GM18499 (cell line): ENCODE data around the gene VSIR.
A peak's percentile ranks its signal among the peaks of the same experiment; 100 is the strongest.

Experiments
- ATAC-seq: cut with Tn5 transposase; IDR thresholded peaks from one replicate; pipeline ENCODE4 v1.9.1; 2021; ENCODE audit warnings: moderate number of reproducible peaks; ENCODE audit not compliant: insufficient read depth, unreplicated experiment

The VSIR gene

DNA sequence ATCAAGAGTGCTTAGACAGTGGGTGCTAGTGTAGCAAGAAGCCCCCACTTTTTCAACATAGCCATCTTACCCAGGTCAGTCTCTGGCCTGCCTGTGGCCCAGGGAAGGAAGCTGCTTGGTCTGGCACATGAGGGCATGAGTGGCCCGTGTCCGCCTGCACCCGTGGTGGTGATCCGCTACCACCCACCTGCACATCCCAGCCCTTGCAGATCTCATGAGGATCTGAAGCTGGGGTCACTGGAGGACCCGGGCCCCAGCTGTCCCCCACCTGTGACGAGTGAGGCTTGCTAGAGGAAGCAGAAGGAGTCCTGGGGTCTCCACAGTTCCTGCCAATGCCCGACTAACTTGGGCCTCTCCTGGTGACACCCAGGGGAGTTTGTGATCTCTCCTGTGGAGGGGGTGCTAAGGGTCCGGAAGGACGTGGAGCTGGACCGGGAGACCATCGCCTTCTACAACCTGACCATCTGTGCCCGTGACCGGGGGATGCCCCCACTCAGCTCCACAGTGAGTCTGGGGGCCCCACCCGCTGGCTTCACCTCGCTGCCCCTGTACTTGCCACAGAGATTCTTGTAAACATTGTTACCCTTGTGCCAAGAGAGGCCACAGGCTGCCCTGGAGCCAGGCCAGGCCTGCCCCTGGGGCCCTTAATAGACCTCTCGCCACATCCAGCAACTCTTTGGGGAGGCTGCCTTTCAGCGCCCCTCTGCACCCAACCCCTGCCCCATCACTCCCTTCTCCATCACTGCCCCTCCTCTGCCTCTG is 10.8 kb upstream of the VSIR start:
- ATAC-seq, result no peak

- ATAC-seq, result no peak
These were observed 9.7 kb upstream of the VSIR start for GRCh38 chr10:71782917-71783490.

DNA sequence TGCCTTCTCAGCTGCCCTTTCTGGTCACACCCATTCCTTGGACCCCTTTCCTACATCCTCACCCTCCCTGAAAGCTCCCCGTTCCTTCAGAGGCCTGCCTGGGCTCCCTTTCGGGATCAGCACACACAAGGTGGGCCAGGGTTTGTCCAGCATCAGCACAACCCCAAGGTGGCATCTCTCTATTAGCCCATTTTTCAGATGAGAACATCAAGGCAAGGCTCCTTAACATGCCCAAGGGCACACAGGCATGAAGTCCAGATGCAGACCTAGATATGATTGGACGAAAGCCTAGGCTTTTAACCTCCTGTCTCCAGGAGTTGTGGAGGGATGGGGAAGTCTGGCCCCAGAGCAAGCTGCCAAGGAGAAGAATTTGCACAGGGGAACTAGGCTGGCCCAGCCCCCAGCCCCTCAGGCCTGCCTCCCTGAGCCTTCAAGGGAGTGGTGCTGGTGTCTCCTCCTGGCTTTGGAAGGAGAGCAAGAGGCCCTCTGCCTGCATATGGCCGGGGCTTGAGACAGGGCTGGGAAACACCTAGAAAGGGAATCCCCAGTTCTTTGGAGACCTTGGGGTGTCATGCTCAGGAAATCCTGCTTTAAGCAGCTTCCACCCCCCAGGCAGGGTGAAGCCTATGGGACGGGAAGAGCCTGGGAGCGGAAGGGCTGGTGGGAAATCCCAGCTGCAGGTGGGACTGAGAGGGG is 9.0 kb upstream of the VSIR start:
- ATAC-seq, result no peak

- ATAC-seq, result no peak
These were observed 7.4 kb upstream of the VSIR start for GRCh38 chr10:71780719-71781118.

DNA sequence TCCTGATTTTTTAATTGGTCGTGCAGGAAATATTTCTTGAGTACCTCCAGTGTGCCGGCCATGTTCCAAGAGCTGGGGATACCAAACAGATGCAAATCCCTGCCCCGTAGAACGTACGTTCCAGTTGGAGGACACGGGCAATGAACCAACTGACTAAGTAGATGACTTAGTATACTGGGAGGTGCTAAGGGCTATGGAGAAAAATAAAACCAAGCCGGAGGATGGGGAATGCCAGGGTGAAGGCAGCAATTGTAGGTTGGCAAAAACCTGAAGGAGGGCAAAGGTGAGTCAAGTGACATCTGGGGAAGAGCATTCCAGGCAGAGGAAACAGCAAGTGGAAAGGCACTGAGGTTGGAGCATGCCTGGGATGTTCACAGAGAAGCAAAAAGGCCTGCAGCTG is 6.8 kb upstream of the VSIR start:
- ATAC-seq, result no peak

- ATAC-seq, result no peak
These were observed 6.3 kb upstream of the VSIR start for GRCh38 chr10:71779641-71780040.

DNA sequence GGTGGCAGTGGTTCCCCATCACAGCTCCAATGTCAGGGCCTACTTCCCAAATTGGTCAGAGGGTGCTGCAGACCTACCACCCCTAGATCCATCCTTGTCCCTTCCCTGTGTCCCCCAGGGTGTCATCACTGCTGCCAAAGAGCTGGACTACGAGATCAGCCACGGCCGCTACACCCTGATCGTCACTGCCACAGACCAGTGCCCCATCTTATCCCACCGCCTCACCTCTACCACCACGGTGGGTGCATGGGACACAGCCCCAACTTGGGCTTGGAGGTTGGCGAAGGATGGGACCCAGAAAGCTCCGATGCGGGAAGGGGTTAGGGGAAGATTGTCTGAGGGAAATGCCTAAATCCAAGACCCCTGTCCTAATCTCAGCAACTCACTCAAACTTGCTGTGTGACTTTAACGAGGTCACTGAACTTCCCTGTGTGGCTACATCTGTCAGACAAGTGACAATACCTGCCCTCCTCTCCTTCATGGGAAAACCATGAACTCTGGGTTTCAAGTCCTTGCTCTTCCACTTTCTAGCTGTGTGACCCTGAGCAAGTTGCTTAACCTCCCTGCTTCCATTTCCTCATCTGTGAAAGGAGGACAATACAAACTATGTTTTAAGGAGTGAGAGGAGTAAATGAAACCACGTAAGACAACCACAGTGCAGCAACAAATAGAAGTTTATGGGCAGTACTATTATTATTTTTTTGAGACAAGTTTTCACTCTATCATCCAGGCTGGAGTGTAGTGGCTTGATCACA is 4.9 kb upstream of the VSIR start:
- no peak for ATAC-seq

GRCh38 chr10:71777213-71777985 is 4.1 kb upstream of the VSIR start:
- ATAC-seq, result no peak

- no peak for ATAC-seq
These were observed 3.2 kb upstream of the VSIR start for GRCh38 chr10:71776481-71776925.

DNA sequence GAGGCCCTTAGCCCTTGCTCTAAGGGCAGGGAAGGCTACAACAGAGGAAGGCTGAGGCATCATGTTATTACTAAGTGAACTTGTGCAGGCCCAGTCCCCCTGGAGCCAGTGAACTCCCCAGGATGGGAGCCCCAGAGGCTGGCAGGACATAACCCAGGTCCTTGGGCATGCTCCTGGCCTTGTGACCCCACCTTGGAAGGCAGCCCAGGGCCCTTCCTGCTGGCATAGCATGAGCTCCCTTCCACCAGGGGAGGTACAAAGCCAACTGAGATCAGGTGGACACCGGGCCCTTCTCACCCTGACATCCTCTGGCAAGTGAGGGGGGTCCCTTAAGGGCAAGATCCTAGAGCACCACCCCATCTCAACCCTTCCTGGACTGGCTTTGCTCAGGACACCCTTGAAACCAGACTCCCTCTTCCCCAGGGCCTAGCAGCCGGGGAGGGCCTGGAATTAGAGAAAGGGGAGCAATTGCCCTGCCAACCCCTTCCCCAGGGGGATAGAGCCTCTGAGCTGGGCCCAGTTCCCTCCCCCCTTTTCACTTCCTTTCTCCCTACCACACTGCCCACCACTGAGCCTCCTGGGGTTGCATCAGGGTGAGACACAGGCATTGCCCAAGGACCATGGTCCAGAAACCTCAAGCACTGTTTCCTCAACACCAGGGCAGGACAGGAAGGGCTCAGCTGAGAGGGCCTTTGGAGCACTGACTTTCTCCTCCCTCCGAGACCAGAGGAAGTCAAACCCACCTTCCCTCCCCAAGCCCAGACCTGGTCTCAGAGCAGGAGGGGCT is 1.8 kb upstream of the VSIR start:
- no peak for ATAC-seq

- no peak for ATAC-seq
These were observed 494 bp downstream of the VSIR start for GRCh38 chr10:71772832-71773220.

GRCh38 chr10:71771821-71772617 is 1.3 kb downstream of the VSIR start:
- no peak for ATAC-seq

- ATAC-seq, result no peak
These were observed 2.1 kb downstream of the VSIR start for GRCh38 chr10:71771204-71771603.

DNA sequence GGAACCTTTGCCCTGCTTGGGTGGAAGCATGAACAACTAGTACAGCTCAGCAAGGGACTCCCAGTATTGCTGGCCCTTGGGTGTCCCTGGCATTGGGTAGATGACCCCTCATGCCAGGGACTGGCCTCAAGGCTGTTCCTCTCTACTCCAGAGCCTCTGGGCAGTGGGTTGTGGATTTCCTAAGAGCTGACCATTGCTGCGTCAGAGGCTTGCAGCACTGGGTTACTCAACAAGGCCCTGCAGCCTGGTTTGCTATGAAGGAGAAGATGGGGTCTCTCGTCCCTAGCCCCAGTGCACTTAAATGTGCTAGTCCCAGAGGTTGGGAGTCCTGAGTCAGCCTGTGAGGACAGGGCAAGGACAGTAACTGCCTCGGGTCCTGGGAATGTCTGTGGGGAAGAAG is 2.5 kb downstream of the VSIR start:
- ATAC-seq, result no peak

DNA sequence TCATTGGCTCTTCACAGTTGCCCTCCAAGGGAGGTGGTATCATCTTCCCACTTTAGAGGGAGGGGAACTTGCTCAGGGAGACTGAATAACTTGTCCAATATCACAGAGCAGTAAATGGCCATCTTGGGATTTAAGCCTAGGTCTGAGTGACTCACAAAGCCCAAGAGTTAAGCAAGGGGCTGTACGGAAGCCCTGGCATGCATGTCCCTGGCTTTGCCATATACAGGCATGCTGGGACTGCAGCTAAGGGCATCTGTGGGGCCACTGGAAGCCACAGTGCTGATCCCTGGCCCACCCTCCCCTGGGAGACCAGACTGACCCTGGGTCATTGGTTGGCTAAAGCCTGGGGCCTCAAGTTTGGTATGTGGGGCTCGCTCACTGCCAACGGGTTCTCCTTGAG is 3.1 kb downstream of the VSIR start:
- ATAC-seq, result no peak

GRCh38 chr10:71769279-71769823 is 4.0 kb downstream of the VSIR start:
- ATAC-seq, result peak; percentile 22

GRCh38 chr10:71767420-71768035 is 5.8 kb downstream of the VSIR start:
- no peak for ATAC-seq
